Fibroblast of lung (primary cell): ENCODE measurements around the gene TMEM132C. TPM values are rescaled to one million over a fixed set of nuclear protein-coding genes. Genes with fewer than 3 reads are reported as not detected.

Experiments used
- DNase-seq, 2 donors: peaks; one replicate each; pipeline versions ENCODE4 v3.0.0 to v3.0.0-alpha.2; 2010; ENCODE audit warnings: low read depth in 2 of 2
- H2AFZ ChIP-seq: 2 replicates; pipeline ENCODE4 v1.5.1; 2012; ENCODE audit warnings: low read length, control low read depth, inconsistent platforms
- H3K27ac ChIP-seq: 2 replicates; pipeline ENCODE4 v1.5.1; 2011; ENCODE audit warnings: low read length, control low read depth; ENCODE audit not compliant: insufficient read depth
- H3K27me3 ChIP-seq: 2 replicates; pipeline ENCODE4 v1.5.1; 2011; ENCODE audit warnings: mild to moderate bottlenecking, low read length; ENCODE audit not compliant: control insufficient read depth, insufficient read depth
- H3K36me3 ChIP-seq: 2 replicates; pipeline ENCODE4 v1.5.1; 2011; ENCODE audit warnings: low read length; ENCODE audit not compliant: control insufficient read depth, insufficient read depth
- H3K4me1 ChIP-seq: 2 replicates; pipeline ENCODE4 v1.5.1; 2011; ENCODE audit warnings: low read length; ENCODE audit not compliant: control insufficient read depth, insufficient read depth; ENCODE audit errors: extremely low read depth
- H3K4me2 ChIP-seq: 2 replicates; pipeline ENCODE4 v1.5.1; 2011; ENCODE audit warnings: low read length, control low read depth; ENCODE audit not compliant: insufficient read depth; ENCODE audit errors: extremely low read depth
- H3K4me3 ChIP-seq, 4 experiments: fragments of 200-600 bp in 1 of 4; sonication (generic) in 1 of 4; replicated peaks in 1 of 4; 2 replicates each; pipeline ENCODE4 v1.5.1; 2011 to 2016; ENCODE audit warnings: low read length in 4 of 4, low read depth in 3 of 4, mild to moderate bottlenecking in 3 of 4, control low read depth in 2 of 4, inconsistent platforms in 1 of 4, mixed read lengths in 1 of 4; ENCODE audit not compliant: insufficient read depth in 1 of 4; ENCODE audit errors: control extremely low read depth in 1 of 4
- H3K79me2 ChIP-seq: 2 replicates; pipeline ENCODE4 v1.5.1; 2012; ENCODE audit warnings: mild to moderate bottlenecking, low read length, inconsistent platforms; ENCODE audit not compliant: control insufficient read depth, insufficient read depth
- H3K9ac ChIP-seq: 2 replicates; pipeline ENCODE4 v1.5.1; 2011; ENCODE audit warnings: mild to moderate bottlenecking, low read length, control low read depth; ENCODE audit not compliant: insufficient read depth
- H3K9me3 ChIP-seq: 2 replicates; pipeline ENCODE4 v1.5.1; 2012; ENCODE audit warnings: low read depth, low read length; ENCODE audit not compliant: control insufficient read depth, insufficient read depth
- H4K20me1 ChIP-seq: 2 replicates; pipeline ENCODE4 v1.5.1; 2011; ENCODE audit warnings: low read length; ENCODE audit not compliant: control insufficient read depth, insufficient read depth; ENCODE audit errors: extremely low read depth
- CTCF ChIP-seq, 2 donors: IDR thresholded peaks in 1 of 2; conservative IDR thresholded peaks in 1 of 2; 1 replicate in 1 of 2; 2 replicates in 1 of 2; pipeline ENCODE4 v1.5.1; 2011 to 2012; ENCODE audit warnings: low read length in 2 of 2, control low read depth in 1 of 2, inconsistent platforms in 1 of 2, low read depth in 1 of 2, mild to moderate bottlenecking in 1 of 2
- EZH2 ChIP-seq: IDR thresholded peaks from 2 replicates; pipeline ENCODE4 v1.5.1; 2012; ENCODE audit warnings: low read length, control low read depth, mild to moderate bottlenecking; ENCODE audit errors: missing control alignments
- polyA plus RNA-seq, 2 donors: library from polyadenylated mRNA; depleted of rRNA in 1 of 2; stranded (reverse) in 1 of 2; unstranded in 1 of 2; fragments of >200 nt; gene quantifications; 2 replicates each; pipeline ENCODE4 v1.2.1, GENCODE V29; 2011 to 2012; ENCODE audit warnings: missing spikeins in 1 of 2
- total RNA-seq: library from RNA; depleted of rRNA; stranded (reverse); fragments of >200 nt; gene quantifications from 2 replicates; pipeline ENCODE4 v1.2.1, GENCODE V29; 2014

TMEM132C gene
- total and polyA plus RNA-seq, 2 donors (not counting 1 experiment from before 2014, with no cell fraction given), result not detected

GRCh38 chr12:128267651-128268378 lies 845 bp downstream of the TMEM132C start:
- H3K4me1 ChIP-seq, result no peaks in the 10 kb centered on the region
- no peak overlapping the region for H2AFZ ChIP-seq
- no peak overlapping the region for H3K9ac ChIP-seq
- H3K4me3 ChIP-seq, result no peak overlapping the region
- no peaks in the 10 kb centered on the region for H3K9me3 ChIP-seq
- no peak for TF ChIP-seq EZH2
- TF ChIP-seq CTCF (conservative IDR thresholded peaks at IDR 0.05 in 1 of 2, IDR thresholded peaks at IDR 0.05 in 1 of 2; ENCODE audit: low read depth in 1 of 2, low read length in 2 of 2), result no peak
- H3K4me2 ChIP-seq, result no peak overlapping the region
- no peak for DNase-seq
- no peaks in the 10 kb centered on the region for H4K20me1 ChIP-seq
- H3K27me3 ChIP-seq, result no peaks in the 10 kb centered on the region
- H3K79me2 ChIP-seq, result no peaks in the 10 kb centered on the region
- H3K36me3 ChIP-seq, result no peaks in the 10 kb centered on the region
- no peak overlapping the region for H3K27ac ChIP-seq

- no peaks in the 10 kb centered on the region for H3K36me3 ChIP-seq
- H3K27me3 ChIP-seq, result no peaks in the 10 kb centered on the region
- no peak overlapping the region for H3K4me2 ChIP-seq
- no peaks in the 10 kb centered on the region for H3K79me2 ChIP-seq
- H3K9me3 ChIP-seq, result no peaks in the 10 kb centered on the region
- H3K4me1 ChIP-seq, result no peaks in the 10 kb centered on the region
- no peak for DNase-seq
- no peak overlapping the region for H2AFZ ChIP-seq
- no peak overlapping the region for H3K27ac ChIP-seq
- no peak overlapping the region for H3K4me3 ChIP-seq
- TF ChIP-seq EZH2, result no peak
- no peak for TF ChIP-seq CTCF (conservative IDR thresholded peaks at IDR 0.05 in 1 of 2, IDR thresholded peaks at IDR 0.05 in 1 of 2; ENCODE audit: low read depth in 1 of 2, low read length in 2 of 2)
- H3K9ac ChIP-seq, result no peak overlapping the region
- H4K20me1 ChIP-seq, result no peaks in the 10 kb centered on the region
Measured at GRCh38 chr12:128268379-128268995, 1.5 kb downstream of the TMEM132C start.

GRCh38 chr12:128269181-128269591 lies 2.2 kb downstream of the TMEM132C start:
- DNase-seq, result no peak
- no peak overlapping the region for H2AFZ ChIP-seq
- H4K20me1 ChIP-seq, result no peaks in the 10 kb centered on the region
- no peaks in the 10 kb centered on the region for H3K79me2 ChIP-seq
- no peaks in the 10 kb centered on the region for H3K9me3 ChIP-seq
- no peaks in the 10 kb centered on the region for H3K27me3 ChIP-seq
- H3K4me3 ChIP-seq, result no peak overlapping the region
- H3K36me3 ChIP-seq, result no peaks in the 10 kb centered on the region
- no peak overlapping the region for H3K27ac ChIP-seq
- no peak overlapping the region for H3K4me2 ChIP-seq
- H3K9ac ChIP-seq, result no peak overlapping the region
- H3K4me1 ChIP-seq, result no peaks in the 10 kb centered on the region
- TF ChIP-seq CTCF (conservative IDR thresholded peaks at IDR 0.05 in 1 of 2, IDR thresholded peaks at IDR 0.05 in 1 of 2; ENCODE audit: low read depth in 1 of 2, low read length in 2 of 2) (no peak), EZH2 (no peak)
